AG09319 (cell line): Measurements from ENCODE around the gene SRPX.
A peak's percentile ranks its signal among the peaks of the same experiment; 100 is the strongest.

Experiments used
- DNase-seq: peaks from one replicate; pipeline ENCODE4 v3.0.0-alpha.2; 2010; ENCODE audit warnings: low read depth; ENCODE audit errors: extremely low read depth
- TF ChIP-seq, protein P1 (sequence below): IDR thresholded peaks from 2 replicates; pipeline ENCODE4 v1.5.1; 2011; ENCODE audit warnings: low read depth, mild to moderate bottlenecking, inconsistent platforms, low read length, moderate library complexity

Gene SRPX

DNA sequence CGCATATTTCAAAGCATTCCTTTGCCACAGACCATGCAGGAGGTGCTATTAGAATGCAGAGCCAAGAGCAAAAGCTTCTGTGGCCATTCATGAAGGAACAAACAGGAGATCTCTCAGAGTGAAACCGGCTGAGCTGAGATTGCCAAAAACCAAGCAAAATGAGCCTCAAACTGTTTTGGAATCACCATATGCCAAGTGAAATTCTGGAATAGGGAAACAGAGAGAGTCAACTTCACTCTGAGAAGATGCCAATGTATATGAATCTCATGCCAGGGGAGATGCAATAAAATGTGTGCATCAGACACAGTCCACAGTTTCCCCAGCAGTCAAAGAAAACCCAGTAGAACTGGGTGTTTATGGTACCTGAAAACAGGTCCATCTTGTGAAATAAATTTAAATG, 42.3 kb downstream of the SRPX start:
- TF ChIP-seq, protein P1, sequence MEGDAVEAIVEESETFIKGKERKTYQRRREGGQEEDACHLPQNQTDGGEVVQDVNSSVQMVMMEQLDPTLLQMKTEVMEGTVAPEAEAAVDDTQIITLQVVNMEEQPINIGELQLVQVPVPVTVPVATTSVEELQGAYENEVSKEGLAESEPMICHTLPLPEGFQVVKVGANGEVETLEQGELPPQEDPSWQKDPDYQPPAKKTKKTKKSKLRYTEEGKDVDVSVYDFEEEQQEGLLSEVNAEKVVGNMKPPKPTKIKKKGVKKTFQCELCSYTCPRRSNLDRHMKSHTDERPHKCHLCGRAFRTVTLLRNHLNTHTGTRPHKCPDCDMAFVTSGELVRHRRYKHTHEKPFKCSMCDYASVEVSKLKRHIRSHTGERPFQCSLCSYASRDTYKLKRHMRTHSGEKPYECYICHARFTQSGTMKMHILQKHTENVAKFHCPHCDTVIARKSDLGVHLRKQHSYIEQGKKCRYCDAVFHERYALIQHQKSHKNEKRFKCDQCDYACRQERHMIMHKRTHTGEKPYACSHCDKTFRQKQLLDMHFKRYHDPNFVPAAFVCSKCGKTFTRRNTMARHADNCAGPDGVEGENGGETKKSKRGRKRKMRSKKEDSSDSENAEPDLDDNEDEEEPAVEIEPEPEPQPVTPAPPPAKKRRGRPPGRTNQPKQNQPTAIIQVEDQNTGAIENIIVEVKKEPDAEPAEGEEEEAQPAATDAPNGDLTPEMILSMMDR = no peak
- no peak for DNase-seq

DNA sequence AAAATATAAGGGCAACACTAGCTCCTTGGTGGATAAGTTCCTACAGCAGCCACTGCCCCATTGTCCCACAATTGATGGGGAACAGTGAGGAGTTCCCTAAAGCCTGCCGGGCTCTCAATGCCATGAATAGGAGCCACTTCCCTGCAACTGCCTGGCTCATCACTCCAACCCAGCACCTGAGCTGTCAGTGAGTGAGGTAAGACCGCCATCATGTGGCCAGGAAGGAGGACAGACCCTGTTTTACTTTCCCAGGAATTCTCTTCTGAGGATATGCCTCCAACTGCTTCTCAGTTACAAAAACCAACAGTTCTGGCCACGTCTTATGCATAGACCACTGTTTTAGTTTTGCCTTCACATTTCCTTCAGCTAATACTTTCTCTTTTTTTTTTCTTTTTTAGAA, 45.5 kb downstream of the SRPX start:
- TF ChIP-seq, protein P1 = peak; percentile 34
- no peak for DNase-seq

DNA sequence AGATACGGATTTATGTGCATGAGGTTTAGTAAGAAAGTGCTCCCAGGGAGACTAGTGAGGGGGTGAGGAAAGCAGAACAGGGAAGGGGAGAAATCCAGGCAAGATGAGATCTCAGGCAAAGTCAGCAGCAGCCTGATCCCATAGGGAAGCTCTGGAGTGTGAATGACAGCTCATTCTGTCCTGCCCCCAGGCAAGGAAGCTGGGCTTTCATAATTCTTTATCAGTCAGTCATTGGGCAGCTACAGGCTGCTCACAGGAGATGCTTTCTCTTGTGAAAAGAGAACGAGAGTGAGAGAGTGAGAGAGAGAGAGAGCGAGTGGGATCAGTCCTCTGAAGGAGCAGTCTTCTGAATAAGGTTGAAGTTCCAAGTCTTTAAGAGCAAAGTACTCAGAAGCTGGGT, 48.1 kb downstream of the SRPX start:
- no peak for DNase-seq
- TF ChIP-seq, protein P1 = no peak

DNA sequence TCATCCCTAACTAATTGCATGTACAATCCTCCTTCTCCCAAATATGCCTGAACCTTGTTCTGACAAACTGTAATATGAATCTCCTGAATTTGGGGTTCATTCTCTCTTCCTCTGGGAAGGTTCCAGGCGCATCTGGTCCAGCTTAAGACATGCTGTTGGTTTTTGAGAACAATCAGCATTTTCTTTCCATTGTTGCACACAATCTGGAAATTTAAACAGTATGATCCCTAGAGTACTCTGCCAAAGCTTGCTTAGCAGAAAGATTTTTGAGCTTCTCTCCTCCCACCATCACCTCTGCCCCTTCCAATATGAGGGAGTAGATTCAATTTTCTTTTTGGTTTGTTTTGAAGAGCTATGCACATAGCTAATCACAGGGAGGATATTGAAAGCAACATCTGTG, 50.1 kb downstream of the SRPX start:
- DNase-seq = no peak

DNA sequence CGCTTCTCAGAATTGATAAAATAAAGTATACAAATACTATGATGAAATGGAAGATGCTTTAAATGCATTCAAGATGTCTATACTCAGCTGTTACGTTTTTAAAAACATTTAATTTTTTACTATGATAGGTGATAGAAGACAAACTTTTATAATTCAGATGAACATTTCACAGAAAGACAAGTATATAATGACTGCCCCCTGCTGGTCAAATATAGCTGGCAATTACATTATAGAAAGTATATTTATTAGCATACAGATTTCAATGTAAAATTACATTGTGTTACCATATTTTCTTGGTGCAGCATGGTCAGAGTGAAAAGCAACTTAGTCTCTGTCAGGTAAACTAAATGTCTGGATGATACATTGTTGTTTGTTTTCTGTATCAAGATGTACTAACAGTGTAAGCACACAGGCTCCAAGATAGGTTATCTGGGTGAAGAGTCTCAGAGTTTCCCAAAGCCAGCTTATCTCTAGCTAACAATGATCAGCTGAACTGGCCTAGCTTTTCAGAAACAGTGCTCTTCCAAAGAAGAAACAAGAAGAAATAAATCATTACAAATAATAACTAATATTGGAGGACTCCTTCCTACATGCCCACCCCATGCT, 54.1 kb downstream of the SRPX start:
- DNase-seq = no peak
- TF ChIP-seq, protein P1 = peak; percentile 49

More for the DNA sequence above, 50.1 kb downstream of the SRPX start:
- TF ChIP-seq, protein P1 = peak; percentile 6; the same call in 1 of the 2 replicates

DNA sequence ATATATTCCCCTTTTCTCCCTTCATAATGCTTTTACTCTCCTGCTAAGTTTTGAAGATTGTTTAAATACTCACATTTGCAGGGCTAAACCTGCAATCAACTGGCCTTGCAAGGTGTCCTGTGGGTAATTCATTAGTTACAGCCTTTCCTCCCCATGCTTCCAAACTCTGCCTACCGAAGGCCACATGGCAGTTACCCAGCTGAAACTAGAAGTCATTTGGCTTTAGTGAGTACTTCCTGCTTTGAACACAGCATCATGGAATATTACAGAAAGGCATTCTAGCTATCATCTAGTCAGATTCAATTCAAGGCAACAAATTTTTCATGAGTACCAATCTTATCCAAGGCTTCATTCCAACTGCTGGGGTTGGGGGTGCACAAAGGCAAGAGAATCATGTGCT, 55.6 kb downstream of the SRPX start:
- no peak for DNase-seq
- TF ChIP-seq, protein P1 = no peak

DNA sequence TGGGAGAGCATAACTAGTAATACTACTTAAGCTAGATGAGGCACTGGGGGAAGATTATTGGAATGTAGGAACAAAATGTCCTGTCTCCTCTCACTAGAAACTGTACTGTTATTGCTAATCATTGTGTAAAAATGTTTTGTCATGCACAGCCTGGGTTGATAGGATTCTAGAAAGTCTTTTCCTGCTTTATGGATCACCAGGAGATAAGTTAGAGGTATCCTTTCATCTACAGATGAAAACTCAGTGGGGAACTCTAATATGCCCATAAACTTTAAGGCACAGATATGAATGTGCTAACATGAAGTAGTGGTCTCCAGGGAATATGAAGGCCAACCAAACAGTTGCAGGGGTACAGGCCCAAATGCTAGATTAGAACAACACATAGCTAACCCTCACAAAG, 57.5 kb downstream of the SRPX start:
- no peak for DNase-seq
- TF ChIP-seq, protein P1 = no peak
